Measurements from ENCODE around the gene SLC7A1. TPM values are rescaled to one million over a fixed set of nuclear protein-coding genes. Genes with fewer than 3 reads are reported as not detected.
"Not testable (repeated sequence)": the region's sequence is repeated elsewhere in the genome, so short reads cannot be mapped to it uniquely, and the experiment has no call there.

The SLC7A1 gene
- total RNA-seq = 19.2 to 22.2 TPM (median 20.0 TPM) in 3 replicates

- peak within 1 kb of the TSS; percentile 91 for H3K27ac Mint-ChIP-seq
- peak within 1 kb of the TSS; percentile 75 for H3K4me3 Mint-ChIP-seq
- peaks cover 22% of the 10 kb centered on the region for H3K27me3 Mint-ChIP-seq (ENCODE audit: low read depth)
- peak; percentile 73 to 77 for DNase-seq (ENCODE audit: low spot score in 2 of 2, unreplicated experiment in 2 of 2)
- peaks cover 8% of the 10 kb centered on the region for H3K4me1 Mint-ChIP-seq
- H3K9me3 Mint-ChIP-seq = no peaks in the 10 kb centered on the region
- no peak for TF ChIP-seq CTCF (IDR thresholded peaks at IDR 0.05; ENCODE audit: unreplicated experiment)
- no peaks in the 10 kb centered on the region for H3K36me3 Mint-ChIP-seq
Observed at GRCh38 chr13:29595380-29596063, at the start of gene SLC7A1. SLC7A1 (minus strand) TSS chr13:29595688; CDS start chr13:29536188, 59,500 bp downstream.

- no peak overlapping the region for H3K4me3 Mint-ChIP-seq
- no peaks in the 10 kb centered on the region for H3K9me3 Mint-ChIP-seq
- TF ChIP-seq CTCF (IDR thresholded peaks at IDR 0.05; ENCODE audit: unreplicated experiment) = no peak
- no peaks in the 10 kb centered on the region for H3K27me3 Mint-ChIP-seq (ENCODE audit: low read depth)
- no peaks in the 10 kb centered on the region for H3K4me1 Mint-ChIP-seq
- no peak for DNase-seq (ENCODE audit: low spot score in 2 of 2, unreplicated experiment in 2 of 2)
- no peaks in the 10 kb centered on the region for H3K36me3 Mint-ChIP-seq
- H3K27ac Mint-ChIP-seq = no peak overlapping the region
Observed at GRCh38 chr13:29640665-29641064, 45.2 kb upstream of the SLC7A1 start.

DNA sequence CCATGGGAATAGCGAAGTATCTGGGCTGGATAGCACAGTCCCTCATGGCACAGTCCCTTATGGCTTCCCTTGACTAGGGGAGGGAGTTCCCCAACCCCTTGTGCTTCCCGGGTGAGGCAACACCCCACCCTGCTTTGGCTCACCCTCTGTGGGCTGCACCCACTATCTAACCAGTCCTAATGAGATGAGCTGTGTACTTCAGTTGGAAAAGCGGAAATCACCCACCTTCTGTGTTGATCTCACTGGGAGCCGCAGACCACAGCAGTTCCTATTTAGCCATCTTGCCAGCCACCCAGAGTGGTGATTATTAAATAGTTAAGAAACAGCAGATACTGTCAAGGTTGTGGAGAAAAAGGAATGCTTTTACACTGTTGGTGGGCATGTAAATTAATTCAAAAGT lies 41.3 kb upstream of the SLC7A1 start:
- not testable (repeated sequence) for H3K36me3 Mint-ChIP-seq; DNase-seq (ENCODE audit: low spot score in 2 of 2, unreplicated experiment in 2 of 2); H3K4me3 Mint-ChIP-seq; H3K4me1 Mint-ChIP-seq; H3K27ac Mint-ChIP-seq
- Mint-ChIP-seq H3K9me3 (peaks cover 21% of the 10 kb centered on the region), H3K27me3 (ENCODE audit: low read depth) (peaks cover 17% of the 10 kb centered on the region)

DNA sequence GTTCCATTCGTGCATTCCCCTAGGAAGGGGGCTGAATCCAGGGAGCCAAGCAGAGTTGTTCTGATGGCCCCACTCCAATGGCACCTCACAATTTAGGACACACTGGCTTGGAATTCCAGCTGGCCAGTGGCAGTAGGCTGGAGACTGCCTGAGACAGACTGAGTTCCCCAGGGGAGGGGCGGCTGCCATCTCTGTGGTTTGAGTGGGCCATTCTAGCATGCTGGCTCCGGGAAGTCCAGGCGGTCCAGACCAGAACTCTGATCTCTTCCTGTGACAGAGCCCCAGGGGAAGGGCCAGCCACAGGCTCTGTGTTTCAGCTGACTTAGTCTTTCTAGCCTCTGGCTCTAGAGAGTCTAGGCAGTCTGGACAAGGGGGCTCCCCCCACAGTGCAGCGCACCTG lies 29.5 kb upstream of the SLC7A1 start:
- no peak for TF ChIP-seq CTCF (IDR thresholded peaks at IDR 0.05; ENCODE audit: unreplicated experiment)
- DNase-seq (ENCODE audit: low spot score in 2 of 2, unreplicated experiment in 2 of 2) = no peak
- Mint-ChIP-seq H3K27me3 (ENCODE audit: low read depth) (peaks cover 15% of the 10 kb centered on the region), H3K36me3 (no peaks in the 10 kb centered on the region), H3K4me3 (no peak overlapping the region), H3K27ac (no peak overlapping the region), H3K4me1 (peaks cover 5% of the 10 kb centered on the region), H3K9me3 (peaks cover 21% of the 10 kb centered on the region)

GRCh38 chr13:29621841-29622240 lies 26.4 kb upstream of the SLC7A1 start:
- peaks cover 6% of the 10 kb centered on the region for H3K4me1 Mint-ChIP-seq
- TF ChIP-seq CTCF (IDR thresholded peaks at IDR 0.05; ENCODE audit: unreplicated experiment) = no peak
- H3K27ac Mint-ChIP-seq = no peak overlapping the region
- no peak for DNase-seq (ENCODE audit: low spot score in 2 of 2, unreplicated experiment in 2 of 2)
- no peak overlapping the region for H3K4me3 Mint-ChIP-seq
- H3K36me3 Mint-ChIP-seq = peaks cover 3% of the 10 kb centered on the region
- H3K9me3 Mint-ChIP-seq = peaks cover 31% of the 10 kb centered on the region
- peaks cover 5% of the 10 kb centered on the region for H3K27me3 Mint-ChIP-seq (ENCODE audit: low read depth)

- H3K4me3 Mint-ChIP-seq = no peak overlapping the region
- H3K36me3 Mint-ChIP-seq = peaks cover 3% of the 10 kb centered on the region
- peaks cover 3% of the 10 kb centered on the region for H3K27me3 Mint-ChIP-seq (ENCODE audit: low read depth)
- H3K9me3 Mint-ChIP-seq = peaks cover 34% of the 10 kb centered on the region
- peaks cover 6% of the 10 kb centered on the region for H3K4me1 Mint-ChIP-seq
- no peak overlapping the region for H3K27ac Mint-ChIP-seq
- no peak for TF ChIP-seq CTCF (IDR thresholded peaks at IDR 0.05; ENCODE audit: unreplicated experiment)
- no peak for DNase-seq (ENCODE audit: low spot score in 2 of 2, unreplicated experiment in 2 of 2)
Observed at GRCh38 chr13:29621051-29621800, 25.7 kb upstream of the SLC7A1 start.
